Ovary (tissue), 9 donors: ENCODE data around the gene NECTIN2. TPM values are rescaled to one million over a fixed set of nuclear protein-coding genes. Genes with fewer than 3 reads are reported as not detected.
"Not testable (repeated sequence)": the region's sequence is repeated elsewhere in the genome, so short reads cannot be mapped to it uniquely, and the experiment has no call there.

ENCODE experiments used
- DNase-seq, 5 donors: peaks; one replicate each; pipeline ENCODE4 v3.0.0-alpha.2; 2019 to 2020
- H3K27ac ChIP-seq, 2 donors: fragments of 200-600 bp; one replicate each; pipeline versions ENCODE4 v1.5.1 to v1.8.0; 2019 to 2022
- H3K27me3 ChIP-seq: fragments of 200-600 bp; one replicate; pipeline ENCODE4 v1.8.0; 2022
- H3K36me3 ChIP-seq: fragments of 200-600 bp; sonication (generic); one replicate; pipeline ENCODE4 v1.5.1; 2019
- H3K4me1 ChIP-seq: one replicate; pipeline ENCODE4 v1.8.1; 2013; ENCODE audit warnings: mild to moderate bottlenecking, moderate library complexity; ENCODE audit not compliant: insufficient read depth
- H3K4me3 ChIP-seq: fragments of 200-600 bp; sonication (generic); one replicate; pipeline ENCODE4 v1.5.1; 2017
- H3K9me3 ChIP-seq, 2 donors: fragments of 200-600 bp in 1 of 2; sonication (generic) in 1 of 2; one replicate each; pipeline versions ENCODE4 v1.5.1 to v1.8.1; 2013 to 2019; ENCODE audit warnings: mild to moderate bottlenecking in 1 of 2, moderate library complexity in 1 of 2
- CTCF ChIP-seq, 3 donors: fragments of 450-650 bp in 2 of 3; fragments of 200-600 bp in 1 of 3; IDR thresholded peaks; one replicate each; pipeline versions ENCODE4 v1.5.1 to v1.8.0; 2016 to 2022; ENCODE audit warnings: antibody characterized with exemption in 3 of 3, mild to moderate bottlenecking in 1 of 3
- EP300 ChIP-seq: sonication (generic); formaldehyde crosslinking; IDR thresholded peaks from one replicate; pipeline ENCODE4 v1.6.1; 2017; ENCODE audit warnings: antibody characterized with exemption
- POLR2A ChIP-seq: fragments of 450-650 bp; IDR thresholded peaks from one replicate; pipeline ENCODE4 v1.6.1; 2017; ENCODE audit warnings: antibody characterized with exemption, mild to moderate bottlenecking, moderate library complexity
- whole genome bisulfite sequencing, 3 donors: extraction: QIAGEN DNeasy Blood & Tissue Kit in 1 of 3; methylation state at CpG; one replicate each; pipeline versions ENCODE4 v1.1.5 to v1.1.7; 2013 to 2017; 5-methylcytosine and 5-hydroxymethylcytosine counted together
- intact Hi-C, 4 donors: fragments of 100-400 bp; cut with DNase I; formaldehyde crosslinking; loops; one replicate each; pipeline versions ENCODE4 v1.11.0 to v1.15.1; 2022 to 2023
- polyA plus RNA-seq, 2 donors: library from polyadenylated mRNA; stranded (reverse); fragments of 200-250 nt in 1 of 2; fragments of 350-450 nt in 1 of 2; fragmentation: Illumina TruSeq in 1 of 2; extraction: RNeasy Lipid Tissue Mini Kit (QIAGEN cat#74804) in 1 of 2; gene quantifications; one replicate each; pipeline ENCODE4 v1.2.3, GENCODE V29; 2013 to 2014
- total RNA-seq, 7 donors: library from RNA; depleted of rRNA in 2 of 7; stranded (reverse); fragments of >200 nt in 2 of 7; fragmentation: NEBNext Ultra II Directional in 3 of 7; extraction: Animal tissue kit (Norgen Biotek cat#: 25700) in 3 of 7; gene quantifications; one replicate each; pipeline versions ENCODE4 v1.1.0 to v1.2.4, GENCODE V29; 2016 to 2023
- donor health status: DM: no; HTN: no; CAD: no; lungs with moderate emphysema.
- donor health status: DM: no; HTN: no; CAD: no.
- donor health status: Bipolar disorder and iron deficiency.
- donor health status: DM: yes; HTN: yes; CAD: no.
- donor health status: DM: no; HTN: no; CAD: no.
- donor health status: DM: yes; HTN: yes; CAD: no.

The NECTIN2 gene
- total and polyA plus RNA-seq, 9 donors: 37.8 to 185 (median 71.8) TPM

GRCh38 chr19:44822670-44823372 is 23.3 kb upstream of the NECTIN2 start:
- Histone ChIP-seq H3K36me3 (no peaks in the 10 kb centered on the region), H3K27ac (no peak overlapping the region), H3K27me3 (no peaks in the 10 kb centered on the region), H3K4me1 (peaks cover 9% of the 10 kb centered on the region), H3K4me3 (no peak overlapping the region), H3K9me3 (no peaks in the 10 kb centered on the region)
- intact Hi-C loops: no loop called here
- WGBS, 3 donors: 68 to 74% (median 68%) methylated on average over 10 of the region's 10 CpGs
- DNase-seq: no peak
- TF ChIP-seq CTCF (IDR thresholded peaks at IDR 0.05) (no peak), POLR2A (no peak), EP300 (no peak)

GRCh38 chr19:44823373-44823698 is 22.8 kb upstream of the NECTIN2 start:
- Histone ChIP-seq H3K27me3 (no peaks in the 10 kb centered on the region), H3K9me3 (no peaks in the 10 kb centered on the region), H3K36me3 (no peaks in the 10 kb centered on the region), H3K4me3 (no peak overlapping the region), H3K27ac (no peak overlapping the region), H3K4me1 (peaks cover 9% of the 10 kb centered on the region)
- TF ChIP-seq CTCF (IDR thresholded peaks at IDR 0.05): no peak
- TF ChIP-seq POLR2A: no peak
- no peak for TF ChIP-seq EP300
- no peak for DNase-seq
- 54 to 63% (median 61%) methylated on average over 4 of the region's 4 CpGs for WGBS, 3 donors
- intact Hi-C loops: no loop called here

- Histone ChIP-seq H3K27ac (no peak overlapping the region), H3K4me3 (no peak overlapping the region), H3K36me3 (no peaks in the 10 kb centered on the region), H3K9me3 (no peaks in the 10 kb centered on the region), H3K4me1 (peaks cover 9% of the 10 kb centered on the region), H3K27me3 (no peaks in the 10 kb centered on the region)
- 87 to 93% (median 87%) methylated on average over 4 of the region's 4 CpGs for WGBS, 3 donors
- TF ChIP-seq CTCF (IDR thresholded peaks at IDR 0.05): no peak
- TF ChIP-seq POLR2A: no peak
- no peak for TF ChIP-seq EP300
- intact Hi-C loops: no loop called here
- no peak for DNase-seq
Measured at GRCh38 chr19:44824761-44825160, 21.3 kb upstream of the NECTIN2 start.

- H3K4me1 ChIP-seq, DNase-seq, H3K36me3 ChIP-seq, intact Hi-C loops, H3K27ac ChIP-seq, H3K4me3 ChIP-seq, H3K9me3 ChIP-seq, H3K27me3 ChIP-seq: not testable (repeated sequence)
- 49 to 67% (median 64%) methylated on average over 6 of the region's 6 CpGs for WGBS, 3 donors
Measured at GRCh38 chr19:44832875-44833274, 13.2 kb upstream of the NECTIN2 start.

GRCh38 chr19:44834399-44834798 is 11.7 kb upstream of the NECTIN2 start:
- H3K9me3 ChIP-seq, H3K4me1 ChIP-seq, DNase-seq, H3K27me3 ChIP-seq, H3K27ac ChIP-seq, H3K36me3 ChIP-seq, intact Hi-C loops, H3K4me3 ChIP-seq: not testable (repeated sequence)
- WGBS, 3 donors: 82 to 87% (median 86%) methylated on average over 8 of the region's 8 CpGs
